HepG2 (cell line): Measurements from ENCODE around the gene HCFC1R1. TPM values are rescaled to one million over a fixed set of nuclear protein-coding genes. Genes with fewer than 3 reads are reported as not detected.

ENCODE experiments used
- GZF1 ChIP-seq: sonication (generic); formaldehyde crosslinking; IDR thresholded peaks from 2 replicates; pipeline ENCODE4 v1.5.1; 2020; ENCODE audit warnings: mild to moderate bottlenecking, missing genetic modification reagents
- JUN ChIP-seq: sonication (generic); formaldehyde crosslinking; IDR thresholded peaks from 2 replicates; pipeline ENCODE4 v1.4.0; 2020; ENCODE audit warnings: mild to moderate bottlenecking, missing genetic modification reagents
- MAFK ChIP-seq, 2 experiments: IDR thresholded peaks in 1 of 2; conservative IDR thresholded peaks in 1 of 2; 2 replicates each; pipeline ENCODE4 v1.6.1; 2011; ENCODE audit warnings: improper control_type of control experiment in 2 of 2, low read length in 2 of 2
- MED1 ChIP-seq: sonication (generic); formaldehyde crosslinking; IDR thresholded peaks from 2 replicates; pipeline ENCODE4 v1.4.0; 2020; ENCODE audit warnings: missing genetic modification reagents
- NFE2L1 ChIP-seq: sonication (generic); formaldehyde crosslinking; IDR thresholded peaks from 2 replicates; pipeline ENCODE4 v1.4.0; 2020; ENCODE audit warnings: missing genetic modification reagents, mild to moderate bottlenecking, borderline replicate concordance
- PHF5A ChIP-seq: IDR thresholded peaks from one replicate; pipeline ENCODE4 v1.6.1; 2018; ENCODE audit warnings: low read depth, missing genetic modification reagents; ENCODE audit not compliant: unreplicated experiment
- RFX5 ChIP-seq: IDR thresholded peaks from 2 replicates; pipeline ENCODE4 v1.6.1; 2011; ENCODE audit warnings: low read depth, low read length, improper control_type of control experiment
- RXRA ChIP-seq: sonication (generic); formaldehyde crosslinking; IDR thresholded peaks from 2 replicates; pipeline ENCODE4 v1.5.1; 2020; ENCODE audit warnings: missing genetic modification reagents
- SMAD9 ChIP-seq: sonication (generic); formaldehyde crosslinking; IDR thresholded peaks from 2 replicates; pipeline ENCODE4 v1.5.1; 2020; ENCODE audit warnings: mild to moderate bottlenecking, missing genetic modification reagents
- SNAI1 ChIP-seq: sonication (generic); formaldehyde crosslinking; IDR thresholded peaks from 2 replicates; pipeline ENCODE4 v1.5.0; 2020; ENCODE audit warnings: mild to moderate bottlenecking, missing genetic modification reagents, borderline replicate concordance
- THAP7 ChIP-seq: sonication (generic); formaldehyde crosslinking; IDR thresholded peaks from 2 replicates; pipeline ENCODE4 v1.8.1; 2023; ENCODE audit warnings: mild to moderate bottlenecking, missing genetic modification reagents
- ZBTB40 ChIP-seq, 2 experiments: fragments of 450-650 bp in 1 of 2; sonication (generic) in 1 of 2; formaldehyde crosslinking in 1 of 2; IDR thresholded peaks; 2 replicates each; pipeline versions ENCODE4 v1.6.1 to v1.8.0; 2016 to 2022; ENCODE audit warnings: antibody characterized with exemption in 1 of 2, mild to moderate bottlenecking in 1 of 2, missing genetic modification reagents in 1 of 2
- ZNF776 ChIP-seq: sonication (generic); formaldehyde crosslinking; IDR thresholded peaks from 2 replicates; pipeline ENCODE4 v1.4.0; 2020; ENCODE audit warnings: mild to moderate bottlenecking, missing genetic modification reagents
- ZSCAN20 ChIP-seq: sonication (generic); formaldehyde crosslinking; IDR thresholded peaks from 2 replicates; pipeline ENCODE4 v1.4.0; 2020; ENCODE audit warnings: missing genetic modification reagents, mild to moderate bottlenecking, borderline replicate concordance
- ZXDC ChIP-seq: sonication (generic); formaldehyde crosslinking; IDR thresholded peaks from 2 replicates; pipeline ENCODE4 v1.5.0; 2020; ENCODE audit warnings: mild to moderate bottlenecking, missing genetic modification reagents
- polyA plus RNA-seq, 8 experiments: library from polyadenylated mRNA; depleted of rRNA in 3 of 8; stranded (reverse) in 7 of 8; unstranded in 1 of 8; fragments of >200 nt; fragmentation: Illumina TruSeq in 4 of 8; extraction: Trizol in 4 of 8; gene quantifications; 2 replicates each; pipeline versions ENCODE4 v1.2.1 to v1.2.3, GENCODE V29; 2011 to 2016; ENCODE audit warnings: low read depth in 4 of 8, missing spikeins in 1 of 8, mixed read lengths in 1 of 8; ENCODE audit not compliant: insufficient read depth in 1 of 8
- total RNA-seq, 5 experiments: library from RNA; depleted of rRNA; stranded (reverse); fragments of >200 nt; fragmentation: Illumina TruSeq; extraction: Trizol; gene quantifications; 2 replicates each; pipeline ENCODE4 v1.2.3, GENCODE V29; 2016; ENCODE audit warnings: low read depth in 1 of 5

Gene HCFC1R1
- total and polyA plus RNA-seq, 2 of the 13 experiments (the other 11 are each of a cell fraction or from before 2014, with no cell fraction given) = 13.8 to 16.1 TPM

GRCh38 chr16:2980227-2981176 is 43.2 kb downstream of the HCFC1R1 start, which contains the start of gene PKMYT1 (continued):
- TF ChIP-seq RXRA = no peak; the same call in 1 of the 2 replicates
- no peak; the same call in 1 of the 2 replicates for TF ChIP-seq THAP7 (CRISPR knock-in tag)
- TF ChIP-seq RFX5 = no peak
- TF ChIP-seq NFE2L1 (CRISPR knock-in tag) = 0 out of 2 replicates have a peak, but pooled peaks have one; percentile 29
- no peak for TF ChIP-seq GZF1 (CRISPR knock-in tag)
- TF ChIP-seq MAFK (conservative IDR thresholded peaks at IDR 0.05 in 1 of 2, IDR thresholded peaks at IDR 0.05 in 1 of 2; ENCODE audit: low read length in 2 of 2) = no peak
- TF ChIP-seq SMAD9 (CRISPR knock-in tag) = no peak
- TF ChIP-seq JUN = no peak
- TF ChIP-seq ZSCAN20 (CRISPR knock-in tag) = peak; percentile 34; the same call in 1 of the 2 replicates
- peak; percentile 48; the same call in 1 of the 2 replicates for TF ChIP-seq MED1 (CRISPR knock-in tag)
- TF ChIP-seq SNAI1 (CRISPR knock-in tag) = no peak
- peak; percentile 44 for TF ChIP-seq PHF5A (CRISPR knock-in tag)
- 0 out of 2 replicates have a peak, but pooled peaks have one; percentile 26 for TF ChIP-seq ZXDC (CRISPR knock-in tag)
- TF ChIP-seq ZBTB40 (IDR thresholded peaks at IDR 0.05) = no peak
- peak; percentile 57 for TF ChIP-seq ZBTB40 (CRISPR knock-in tag; IDR thresholded peaks at IDR 0.05)
- peak; percentile 5; the same call in 1 of the 2 replicates for TF ChIP-seq ZNF776 (CRISPR knock-in tag)
